ENCODE results near the gene NPM1.
A peak's percentile ranks its signal among the peaks of the same experiment; 100 is the strongest.

Gene NPM1

DNA sequence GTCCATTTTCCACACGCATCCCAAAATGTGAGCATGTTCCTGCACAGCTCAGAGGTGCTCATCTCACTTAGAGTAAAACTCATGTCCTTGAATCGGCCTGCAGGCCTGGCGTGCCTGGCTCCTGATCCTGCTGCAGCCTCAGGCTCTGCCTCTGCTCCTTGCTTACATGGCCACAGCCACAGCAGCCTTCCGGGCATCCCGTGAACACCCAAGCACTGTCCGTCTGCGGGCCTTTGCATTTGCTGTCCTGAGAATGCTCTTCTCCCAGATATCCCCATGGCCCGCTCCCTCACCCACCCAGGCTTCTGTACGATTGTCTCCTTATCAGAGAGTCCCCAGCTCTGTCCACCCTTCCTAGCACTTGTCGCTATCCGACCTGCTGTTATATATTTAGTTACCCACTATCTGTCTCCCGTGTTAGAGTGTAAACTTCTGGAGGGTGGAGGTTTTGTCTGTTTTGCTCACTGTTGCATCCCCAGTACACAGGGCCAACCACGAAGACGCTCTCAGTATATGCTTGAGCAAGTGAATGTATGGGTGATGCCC lies 53.7 kb downstream of the NPM1 start:
- no peak for DNase-seq (ENCODE audit: low read depth)
- TF ChIP-seq, protein P1, sequence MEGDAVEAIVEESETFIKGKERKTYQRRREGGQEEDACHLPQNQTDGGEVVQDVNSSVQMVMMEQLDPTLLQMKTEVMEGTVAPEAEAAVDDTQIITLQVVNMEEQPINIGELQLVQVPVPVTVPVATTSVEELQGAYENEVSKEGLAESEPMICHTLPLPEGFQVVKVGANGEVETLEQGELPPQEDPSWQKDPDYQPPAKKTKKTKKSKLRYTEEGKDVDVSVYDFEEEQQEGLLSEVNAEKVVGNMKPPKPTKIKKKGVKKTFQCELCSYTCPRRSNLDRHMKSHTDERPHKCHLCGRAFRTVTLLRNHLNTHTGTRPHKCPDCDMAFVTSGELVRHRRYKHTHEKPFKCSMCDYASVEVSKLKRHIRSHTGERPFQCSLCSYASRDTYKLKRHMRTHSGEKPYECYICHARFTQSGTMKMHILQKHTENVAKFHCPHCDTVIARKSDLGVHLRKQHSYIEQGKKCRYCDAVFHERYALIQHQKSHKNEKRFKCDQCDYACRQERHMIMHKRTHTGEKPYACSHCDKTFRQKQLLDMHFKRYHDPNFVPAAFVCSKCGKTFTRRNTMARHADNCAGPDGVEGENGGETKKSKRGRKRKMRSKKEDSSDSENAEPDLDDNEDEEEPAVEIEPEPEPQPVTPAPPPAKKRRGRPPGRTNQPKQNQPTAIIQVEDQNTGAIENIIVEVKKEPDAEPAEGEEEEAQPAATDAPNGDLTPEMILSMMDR (conservative IDR thresholded peaks at IDR 0.05; ENCODE audit: control insufficient read depth, insufficient read depth, low read depth, low read length): no peak
- no peak overlapping the region for H3K4me3 ChIP-seq (ENCODE audit: control insufficient read depth, low read depth, low read length)

DNA sequence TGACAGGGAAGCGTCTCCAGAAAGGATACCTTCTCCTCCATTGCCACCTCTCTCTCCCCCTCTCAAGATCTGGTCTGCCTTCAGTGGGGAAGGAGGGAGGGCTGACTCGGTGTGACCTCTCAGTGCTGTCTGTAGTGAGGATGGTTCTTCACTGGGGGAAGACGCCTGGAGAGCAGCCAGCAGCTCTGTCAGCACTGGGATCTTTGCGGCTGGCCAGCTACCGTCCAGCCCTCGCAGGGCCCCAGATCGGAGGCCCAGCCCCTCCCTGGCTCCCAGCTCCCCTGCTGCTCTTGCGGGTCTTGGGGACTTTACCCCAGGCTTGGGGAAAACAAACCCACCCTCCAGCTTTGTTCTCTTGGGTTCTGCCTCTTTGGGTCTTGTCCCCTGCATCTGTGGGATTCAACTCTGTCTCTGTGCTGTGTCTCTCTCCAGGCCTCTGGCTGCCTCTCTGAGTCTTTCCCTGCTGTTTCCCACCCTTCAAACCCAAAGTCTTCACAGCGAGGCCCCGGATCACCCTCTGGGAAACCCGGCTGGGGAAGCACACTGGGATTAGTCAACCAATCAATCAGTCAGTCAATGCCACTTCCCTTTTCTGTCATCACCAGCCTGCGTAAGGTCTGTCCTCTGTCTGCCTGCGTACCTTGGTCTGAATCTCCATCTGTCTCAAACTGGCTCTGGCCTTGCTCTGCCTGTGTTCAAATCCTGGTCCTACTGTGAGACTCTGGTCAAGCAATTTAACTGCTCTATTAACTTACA lies 54.8 kb downstream of the NPM1 start:
- peak; percentile 54 for DNase-seq (ENCODE audit: low read depth)
- TF ChIP-seq, protein P1 (conservative IDR thresholded peaks at IDR 0.05; ENCODE audit: control insufficient read depth, insufficient read depth, low read depth, low read length): no peak
- H3K4me3 ChIP-seq (ENCODE audit: control insufficient read depth, low read depth, low read length): no peak overlapping the region

DNA sequence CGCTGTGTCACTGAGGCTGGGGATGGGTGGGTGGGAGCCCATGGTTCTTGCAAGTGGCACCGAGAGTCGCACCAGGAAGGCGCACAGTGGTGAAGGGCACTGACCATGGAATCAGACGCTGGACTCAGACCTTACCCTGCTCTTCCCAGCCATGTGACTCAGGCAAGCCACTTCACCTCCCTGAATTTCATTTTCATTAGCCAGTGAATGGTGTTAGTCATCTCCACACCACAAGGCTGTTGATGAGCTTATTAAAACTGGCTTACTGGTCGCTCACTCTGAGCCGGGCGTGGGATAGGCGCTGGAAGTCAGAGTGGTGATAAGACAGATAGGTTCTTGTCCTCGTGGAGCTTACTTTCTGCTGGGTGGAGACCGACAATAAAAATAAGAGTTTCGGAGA lies 56.9 kb downstream of the NPM1 start:
- H3K4me3 ChIP-seq (ENCODE audit: control insufficient read depth, low read depth, low read length): no peak overlapping the region
- TF ChIP-seq, protein P1 (conservative IDR thresholded peaks at IDR 0.05; ENCODE audit: control insufficient read depth, insufficient read depth, low read depth, low read length): no peak
- peak; percentile 51 for DNase-seq (ENCODE audit: low read depth)

DNA sequence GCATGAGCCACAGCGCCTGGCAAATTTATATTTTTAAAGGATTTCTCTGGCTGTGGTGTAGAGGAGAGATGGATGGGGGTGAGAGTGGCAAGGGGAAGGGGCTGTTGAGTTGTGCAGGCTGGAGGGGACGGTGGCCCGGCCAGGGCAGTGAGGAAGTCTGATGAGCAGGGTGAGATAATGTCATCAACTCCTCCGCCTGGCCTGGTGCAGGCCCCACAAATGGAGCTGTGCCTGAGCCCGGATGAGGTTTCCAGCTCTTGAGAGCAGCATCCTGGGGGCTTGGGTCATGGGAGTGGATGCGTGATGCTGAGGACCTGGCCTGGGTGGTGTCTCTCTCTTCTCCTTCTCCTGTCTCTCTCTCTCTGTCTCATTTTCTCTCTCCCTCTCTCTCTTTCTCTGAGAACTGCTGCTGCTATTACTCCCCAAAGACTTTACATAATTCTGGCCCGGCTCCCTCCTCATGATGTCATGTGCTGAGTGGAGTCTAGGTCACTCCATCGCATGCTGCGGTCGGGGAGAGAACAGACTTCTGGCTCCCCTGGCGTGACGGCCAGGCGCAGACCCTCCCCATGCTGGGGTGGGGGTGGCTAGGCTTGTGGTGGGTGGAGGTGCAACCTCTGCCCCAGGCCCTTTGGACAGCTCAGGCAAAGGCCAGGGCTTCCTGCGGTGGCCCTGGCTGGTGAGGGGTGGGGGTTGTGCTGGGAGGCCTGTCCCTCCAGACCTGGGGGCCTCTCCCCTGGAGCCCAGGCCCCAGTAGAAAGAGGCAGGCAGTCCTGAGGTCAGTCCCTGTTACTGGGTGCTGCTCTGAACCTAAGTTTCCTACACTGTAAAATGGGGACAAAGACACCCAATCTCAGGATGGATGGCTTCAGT lies 58.2 kb downstream of the NPM1 start:
- DNase-seq (ENCODE audit: low read depth): peak; percentile 91
- no peak overlapping the region for H3K4me3 ChIP-seq (ENCODE audit: control insufficient read depth, low read depth, low read length)
- TF ChIP-seq, protein P1 (conservative IDR thresholded peaks at IDR 0.05; ENCODE audit: control insufficient read depth, insufficient read depth, low read depth, low read length): no peak

DNA sequence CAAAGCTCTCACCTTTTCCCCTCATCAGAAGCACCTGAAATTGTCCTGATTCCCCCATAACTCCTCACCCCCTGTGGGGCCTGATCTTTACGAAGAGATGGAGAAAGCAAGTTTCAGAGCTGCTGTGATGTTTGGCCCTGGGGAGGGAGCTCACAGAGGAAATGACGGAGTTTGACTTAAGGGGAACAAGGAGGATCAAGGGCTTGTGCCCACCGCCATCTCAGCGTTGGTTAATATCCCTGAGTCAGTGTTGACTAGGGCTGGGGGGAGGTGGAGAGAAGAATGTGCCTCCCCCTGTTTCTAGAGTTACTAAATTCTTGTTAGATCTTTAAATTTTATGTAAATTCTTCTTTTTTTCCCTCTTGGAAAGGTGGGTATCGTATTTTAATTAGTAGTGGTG lies 59.6 kb downstream of the NPM1 start:
- peak; percentile 37 for DNase-seq (ENCODE audit: low read depth)
- TF ChIP-seq, protein P1 (conservative IDR thresholded peaks at IDR 0.05; ENCODE audit: control insufficient read depth, insufficient read depth, low read depth, low read length): no peak
- H3K4me3 ChIP-seq (ENCODE audit: control insufficient read depth, low read depth, low read length): no peak overlapping the region

DNA sequence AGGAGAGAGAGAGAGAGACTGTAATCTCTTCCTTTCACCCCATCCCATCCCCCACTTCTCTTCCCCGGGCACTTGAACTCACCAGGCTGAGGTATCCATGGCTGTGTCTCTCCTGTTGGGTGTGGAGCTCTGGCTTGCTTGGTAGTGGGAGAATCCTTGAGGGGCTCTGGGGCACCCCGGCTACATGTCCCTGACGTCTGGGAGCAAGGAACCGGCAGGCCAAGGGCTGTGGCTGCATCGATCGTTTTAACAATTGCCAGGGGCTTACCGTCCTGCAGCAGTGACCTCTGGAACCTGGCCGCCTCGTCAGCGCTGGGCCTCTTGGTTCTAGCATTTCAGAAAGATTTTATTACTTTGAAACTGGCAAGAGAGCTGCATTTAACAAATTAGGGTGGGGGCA lies 61.8 kb downstream of the NPM1 start:
- TF ChIP-seq, protein P1 (conservative IDR thresholded peaks at IDR 0.05; ENCODE audit: control insufficient read depth, insufficient read depth, low read depth, low read length): no peak
- no peak for DNase-seq (ENCODE audit: low read depth)

More for the DNA sequence above, 61.8 kb downstream of the NPM1 start:
- no peak overlapping the region for H3K4me3 ChIP-seq (ENCODE audit: control insufficient read depth, low read depth, low read length)

Data from fibroblast of mammary gland (primary cell).